ENCODE results near the gene PTPRN2.

- TF ChIP-seq SIN3A (IDR thresholded peaks at IDR 0.05; ENCODE audit: low read depth) (no peak), CTCF (IDR thresholded peaks at IDR 0.05 in 2 of 3, conservative IDR thresholded peaks at IDR 0.05 in 1 of 3; ENCODE audit: borderline replicate concordance in 1 of 3, insufficient read depth in 1 of 3, low read depth in 2 of 3, low read length in 2 of 3) (no peak), SP1 (IDR thresholded peaks at IDR 0.05; ENCODE audit: low read depth) (no peak), SRF (IDR thresholded peaks at IDR 0.05; ENCODE audit: low read depth) (no peak), EZH2 (IDR thresholded peaks at IDR 0.05) (no peak), POLR2A (IDR thresholded peaks at IDR 0.05; ENCODE audit: borderline replicate concordance, extremely low read depth, insufficient read depth, insufficient read length) (no peak)
Observed at GRCh38 chr7:157521061-157521731, 1066.4 kb downstream of the PTPRN2 start.
